PC-3 (cell line): ENCODE measurements around the gene MSMP. TPM values are rescaled to one million over a fixed set of nuclear protein-coding genes. Genes with fewer than 3 reads are reported as not detected.

Experiments used
- ATAC-seq: fragments of 200-7000 bp; cut with Tn5 transposase; 2 replicates; pipeline ENCODE4 v1.9.1; 2020; ENCODE audit warnings: mild to moderate bottlenecking, moderate library complexity
- Bru-seq: library from RNA; stranded (reverse); fragments of 400-500 nt; gene quantifications from one replicate; lab custom pipeline; 2021; lab: Mats Ljungman, UMichigan
- BruChase-seq, 2 experiments: library from RNA; stranded (reverse); fragments of 400-500 nt; gene quantifications; one replicate each; lab custom pipeline; 2021; lab: Mats Ljungman, UMichigan
- BruUV-seq: library from RNA; stranded (reverse); fragments of 400-500 nt; replicated peaks from 2 replicates; lab custom pipeline; 2021; lab: Mats Ljungman, UMichigan
- CTCF ChIA-PET: fragments of 300-600 bp; sonication (Branson Sonifier 250); formaldehyde crosslinking; loops from one replicate; lab custom pipeline; 2022; ENCODE audit warnings: antibody characterized with exemption; lab: Charles Lee
- POLR2A ChIA-PET: fragments of 300-600 bp; sonication (Branson Sonifier 250); formaldehyde crosslinking; loops from one replicate; lab custom pipeline; 2022; ENCODE audit warnings: antibody characterized with exemption; ENCODE audit not compliant: unreplicated experiment; lab: Charles Lee
- DNase-seq: peaks from one replicate; pipeline ENCODE4 v3.0.0-alpha.2; 2015
- H2AFZ ChIP-seq: fragments of 300-600 bp; sonication (generic); 2 replicates; pipeline ENCODE4 v1.6.0; 2016; ENCODE audit warnings: antibody characterized with exemption, low read length
- H3F3A ChIP-seq: fragments of 300-600 bp; sonication (generic); one replicate; pipeline ENCODE4 v1.6.0; 2017; ENCODE audit warnings: antibody characterized with exemption, low read length, control low read depth, mild to moderate bottlenecking; ENCODE audit not compliant: unreplicated experiment
- H3K27ac ChIP-seq: fragments of 300-600 bp; sonication (generic); 2 replicates; pipeline ENCODE4 v1.5.1; 2016; ENCODE audit warnings: mild to moderate bottlenecking, low read length
- H3K27me3 ChIP-seq: fragments of 300-600 bp; sonication (generic); 2 replicates; pipeline ENCODE4 v1.6.1; 2016; ENCODE audit warnings: low read length, mixed read lengths
- H3K36me3 ChIP-seq: fragments of 300-600 bp; sonication (generic); 2 replicates; pipeline ENCODE4 v1.6.1; 2016; ENCODE audit warnings: low read depth, mixed run types, low read length, mixed read lengths
- H3K4me1 ChIP-seq: fragments of 300-600 bp; sonication (generic); 2 replicates; pipeline ENCODE4 v1.5.1; 2016; ENCODE audit warnings: low read length; ENCODE audit not compliant: insufficient read depth
- H3K4me2 ChIP-seq: fragments of 300-600 bp; sonication (generic); 2 replicates; pipeline ENCODE4 v1.6.0; 2016; ENCODE audit warnings: low read length
- H3K4me3 ChIP-seq: fragments of 300-600 bp; sonication (generic); 2 replicates; pipeline ENCODE4 v1.5.1; 2016; ENCODE audit warnings: mild to moderate bottlenecking, low read length, mixed read lengths
- H3K79me2 ChIP-seq: fragments of 300-600 bp; sonication (generic); 2 replicates; pipeline ENCODE4 v1.6.1; 2017; ENCODE audit warnings: low read length, mixed read lengths
- H3K9ac ChIP-seq: fragments of 300-600 bp; sonication (generic); 2 replicates; pipeline ENCODE4 v1.6.0; 2016; ENCODE audit warnings: mild to moderate bottlenecking, low read length
- H3K9me2 ChIP-seq: fragments of 300-600 bp; sonication (generic); replicated peaks from 2 replicates; pipeline ENCODE4 v1.6.1; 2016; ENCODE audit warnings: mixed run types, low read length, mixed read lengths
- H3K9me3 ChIP-seq: fragments of 300-600 bp; sonication (generic); 2 replicates; pipeline ENCODE4 v1.6.1; 2016; ENCODE audit warnings: low read length, mixed read lengths
- H4K20me1 ChIP-seq: fragments of 300-600 bp; sonication (generic); 2 replicates; pipeline ENCODE4 v1.6.1; 2016; ENCODE audit warnings: low read length, mixed read lengths
- CTCF ChIP-seq: fragments of 300-600 bp; sonication (generic); conservative IDR thresholded peaks from 2 replicates; pipeline ENCODE4 v1.5.1; 2017; ENCODE audit warnings: antibody characterized with exemption, low read depth, mild to moderate bottlenecking, low read length
- EZH2 ChIP-seq: fragments of 300-600 bp; sonication (generic); IDR thresholded peaks from one replicate; pipeline ENCODE4 v1.6.1; 2017; ENCODE audit warnings: antibody characterized with exemption, mild to moderate bottlenecking, low read length; ENCODE audit not compliant: unreplicated experiment
- EZH2phosphoT487 ChIP-seq: fragments of 300-600 bp; sonication (generic); IDR thresholded peaks from 2 replicates; pipeline ENCODE4 v1.6.1; 2018; ENCODE audit warnings: mild to moderate bottlenecking, antibody characterized with exemption, low read length, borderline replicate concordance
- intact Hi-C: fragments of 100-400 bp; cut with micrococcal nuclease; formaldehyde crosslinking; loops from 2 replicates; pipeline ENCODE4 v1.9.0; 2023
- long read RNA-seq: library from polyadenylated mRNA; unstranded; transcript quantifications from one replicate; pipeline ENCODE4 v2.0.0, GENCODE V29; 2021; ENCODE audit not compliant: unreplicated experiment
- total RNA-seq: library from RNA; depleted of rRNA; stranded (reverse); fragments of >200 nt; gene quantifications from 2 replicates; pipeline ENCODE4 v1.2.3, GENCODE V29; 2014; rRNA removed

MSMP gene
- total RNA-seq, result 145 and 149 TPM in 2 replicates
- Bru-seq, nascent RNA, result percentile 100 among the genes with signal in this experiment
- BruChase-seq, experiment 1, labeled RNA remaining after a 6-hour chase, result percentile 100 among the genes with signal in this experiment
- BruChase-seq, experiment 2, labeled RNA remaining after a 2-hour chase, result percentile 100 among the genes with signal in this experiment
- long read RNA-seq, transcript MSMP-202 (3 exons, 670 nt), result major isoform, 10,114 of 10,405 reads
- long read RNA-seq, partial matches to known transcripts, result 38 of 10,405 reads
- long read RNA-seq, other reads (novel, unspliced or antisense), result 252 of 10,405 reads

- Histone ChIP-seq H3K27me3 (no peaks in the 10 kb centered on the region), H3K4me3 (no peak within 1 kb of the TSS), H3K9me2 (no peaks in the 10 kb centered on the region), H4K20me1 (no peaks in the 10 kb centered on the region), H3K4me2 (no peak within 1 kb of the TSS), H3K4me1 (peaks cover 39% of the 10 kb centered on the region), H3K36me3 (no peaks in the 10 kb centered on the region), H3K9ac (no peak within 1 kb of the TSS), H3F3A (no peaks in the 10 kb centered on the region), H2AFZ (no peak within 1 kb of the TSS), H3K79me2 (peaks cover 32% of the 10 kb centered on the region), H3K9me3 (no peaks in the 10 kb centered on the region), H3K27ac (no peak within 1 kb of the TSS)
- intact Hi-C loops, result loop anchor here (2.0 kb wide), 1 partner anchor 33 kb away; no protein-coding TSS in a partner anchor
- DNase-seq (no peak), ATAC-seq (peak; percentile 35)
- BruUV-seq, result no TSS peak
- TF ChIP-seq EZH2 (no peak), EZH2phosphoT487 (no peak), CTCF (no peak)
- CTCF ChIA-PET, result no interaction called here
- POLR2A ChIA-PET, result interaction anchor here (0.6 kb wide), 1 partner anchor 124 kb away, joined by 3 read pairs; no protein-coding TSS in a partner anchor
These were observed at the start of gene MSMP for GRCh38 chr9:35754264-35754663. Gene MSMP, minus strand, starts transcription at chr9:35754276. Its CDS starts 147 bp downstream, at chr9:35754129.

- Histone ChIP-seq H3K27me3 (no peaks in the 10 kb centered on the region), H3K4me1 (peaks cover 16% of the 10 kb centered on the region), H3K27ac (no peak overlapping the region), H4K20me1 (no peaks in the 10 kb centered on the region), H3F3A (peaks cover 7% of the 10 kb centered on the region), H3K79me2 (no peaks in the 10 kb centered on the region), H3K9ac (no peak overlapping the region), H3K4me2 (no peak overlapping the region), H3K36me3 (no peaks in the 10 kb centered on the region), H3K4me3 (no peak overlapping the region), H3K9me2 (no peaks in the 10 kb centered on the region), H3K9me3 (no peaks in the 10 kb centered on the region), H2AFZ (no peak overlapping the region)
- BruUV-seq, result no TSS peak
- intact Hi-C loops, result no loop called here
- no peak for TF ChIP-seq EZH2
- no peak for TF ChIP-seq EZH2phosphoT487
- TF ChIP-seq CTCF, result no peak
- ChIA-PET POLR2A (no interaction called here), CTCF (no interaction called here)
- no peak for DNase-seq
- ATAC-seq, result no peak
These were observed 47.5 kb upstream of the MSMP start for GRCh38 chr9:35801328-35802128.
